ENCODE data around the gene IKZF4.

The IKZF4 gene

DNA sequence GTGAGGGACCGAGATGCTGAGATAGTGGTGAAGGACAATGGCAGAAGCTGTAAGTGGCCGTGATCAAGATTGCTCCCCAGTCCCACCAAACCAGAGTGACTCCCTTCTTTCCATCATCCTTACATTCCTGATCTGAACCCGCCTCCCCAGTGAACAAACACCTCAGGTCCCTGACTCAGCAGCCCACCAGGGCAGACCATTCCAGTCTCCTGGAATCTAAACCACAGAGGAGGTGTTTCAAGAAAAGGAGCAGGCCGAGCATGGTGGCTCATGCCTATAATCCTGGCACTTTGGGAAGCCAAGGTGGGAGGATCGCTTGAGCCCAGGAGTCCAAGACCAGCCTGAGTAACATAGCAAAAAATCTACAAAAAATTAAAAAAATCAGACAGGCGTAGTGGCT lies 65.8 kb downstream of the IKZF4 start:
- DNase-seq, result no peak

- no peak for DNase-seq
Measured at GRCh38 chr12:56087220-56087619, 66.4 kb downstream of the IKZF4 start.
